OCI-LY7 (cell line): Measurements from ENCODE around the gene DZIP1L.

ENCODE experiments used
- CTCF ChIP-seq: fragments of 200-600 bp; sonication (generic); conservative IDR thresholded peaks from 2 replicates; pipeline ENCODE4 v1.5.1; 2014; ENCODE audit warnings: mild to moderate bottlenecking, antibody characterized with exemption, low read length, moderate library complexity, mixed read lengths
- EZH2phosphoT487 ChIP-seq: fragments of 200-600 bp; sonication (generic); IDR thresholded peaks from 2 replicates; pipeline ENCODE4 v1.6.1; 2018; ENCODE audit warnings: low read depth, borderline replicate concordance, mild to moderate bottlenecking, mixed run types, antibody characterized with exemption, low read length, moderate library complexity, mixed read lengths

DNA sequence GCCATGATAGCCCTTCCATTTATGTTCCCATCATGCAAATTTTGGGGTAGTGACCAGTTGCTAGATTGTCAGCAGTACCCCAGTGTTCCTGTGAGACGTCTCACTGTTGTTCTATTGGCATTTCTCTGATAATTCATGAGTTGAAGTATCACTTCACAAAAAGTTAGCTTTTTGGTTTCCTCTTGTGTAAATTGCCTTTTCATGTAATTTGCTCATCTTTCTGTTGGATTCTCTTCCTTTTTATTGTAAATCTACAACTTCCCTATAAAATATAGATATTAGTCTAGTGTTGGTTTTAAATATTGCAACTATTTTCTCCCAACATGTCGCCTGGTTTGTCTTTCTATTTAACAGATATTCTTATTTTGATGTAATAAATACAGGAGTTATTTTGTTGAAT, 24.3 kb upstream of the DZIP1L start:
- TF ChIP-seq CTCF (no peak), EZH2phosphoT487 (no peak)
